ENCODE data around the gene HFE. TPM values are rescaled to one million over a fixed set of nuclear protein-coding genes. Genes with fewer than 3 reads are reported as not detected.
"Not testable (repeated sequence)": the region's sequence is repeated elsewhere in the genome, so short reads cannot be mapped to it uniquely, and the experiment has no call there.

The HFE gene
- total RNA-seq, 2 experiments from 2014 or later, result 0.19 to 0.89 TPM

DNA sequence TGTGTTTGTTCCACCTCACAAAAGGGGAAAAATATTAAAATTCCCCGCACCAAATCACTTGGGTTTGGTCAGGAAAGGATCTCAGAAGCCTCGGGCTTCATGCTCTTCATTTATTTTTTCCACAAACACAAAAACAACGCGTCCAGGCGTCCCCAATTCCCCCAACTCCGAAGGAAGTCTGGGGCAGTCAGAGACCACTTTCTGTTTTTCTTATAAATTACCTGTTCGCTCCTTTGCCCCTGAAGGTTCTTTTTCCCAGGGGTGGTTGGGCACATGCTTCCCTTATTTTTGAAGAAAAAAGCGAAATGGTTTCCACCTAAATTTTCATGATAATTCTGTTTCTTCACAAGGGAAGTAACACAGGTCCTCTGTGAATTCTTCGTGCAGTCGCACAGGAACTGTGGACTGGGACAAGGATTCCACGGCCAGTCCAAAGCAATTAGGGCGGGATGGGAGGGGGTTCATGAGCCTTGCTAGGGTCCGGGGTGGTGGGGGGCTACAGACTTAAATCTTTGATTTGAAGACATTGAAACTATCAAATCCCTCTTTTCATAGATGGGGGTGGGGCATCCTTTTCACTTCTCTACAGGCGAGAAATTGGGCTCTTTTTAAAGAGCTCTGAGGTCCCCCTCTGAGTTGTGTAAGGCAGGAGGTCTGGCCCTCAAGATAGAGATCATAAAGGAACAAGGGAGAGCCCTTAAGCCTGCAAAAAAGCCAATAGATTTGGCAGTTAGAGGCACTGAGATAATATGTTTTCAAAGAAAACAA, 30.5 kb upstream of the HFE start:
- CTCF ChIA-PET, result interaction anchor here (1.6 to 1.9 kb wide), 3 partner anchors 31 to 37 kb away, joined by 4 to 5 read pairs (median 5); a partner anchor contains a TSS

DNA sequence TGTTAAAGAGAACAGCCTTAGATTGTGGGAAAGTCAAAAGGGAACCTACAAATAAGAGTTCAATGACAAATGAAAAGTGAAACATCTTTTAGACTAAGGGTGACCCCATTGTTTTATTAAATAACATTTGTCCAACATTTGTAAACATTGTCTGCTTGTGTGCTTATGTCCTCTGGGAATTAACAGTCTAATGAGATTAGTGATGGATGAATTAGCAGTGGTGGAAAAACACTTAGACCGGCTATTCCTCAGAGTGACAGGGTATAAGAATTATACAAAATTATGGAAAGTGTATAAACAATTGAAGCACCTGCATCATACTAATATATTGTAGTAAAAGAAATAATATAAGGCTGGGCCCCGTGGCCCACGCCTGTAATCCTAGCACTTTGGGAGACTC, 29.3 kb upstream of the HFE start:
- ChIA-PET POLR2A (interaction anchor here (2.9 kb wide), 2 partner anchors 13 to 100 kb away, joined by 50 to 96 read pairs; a partner anchor contains a TSS), CTCF (no interaction called here)

More for the DNA sequence above, 30.5 kb upstream of the HFE start:
- POLR2A ChIA-PET, result interaction anchor here (0.6 to 2.9 kb wide), 16 partner anchors 12 to 1837 kb away, joined by 3 to 96 read pairs (median 10); partner anchors contain the start of gene HFE

DNA sequence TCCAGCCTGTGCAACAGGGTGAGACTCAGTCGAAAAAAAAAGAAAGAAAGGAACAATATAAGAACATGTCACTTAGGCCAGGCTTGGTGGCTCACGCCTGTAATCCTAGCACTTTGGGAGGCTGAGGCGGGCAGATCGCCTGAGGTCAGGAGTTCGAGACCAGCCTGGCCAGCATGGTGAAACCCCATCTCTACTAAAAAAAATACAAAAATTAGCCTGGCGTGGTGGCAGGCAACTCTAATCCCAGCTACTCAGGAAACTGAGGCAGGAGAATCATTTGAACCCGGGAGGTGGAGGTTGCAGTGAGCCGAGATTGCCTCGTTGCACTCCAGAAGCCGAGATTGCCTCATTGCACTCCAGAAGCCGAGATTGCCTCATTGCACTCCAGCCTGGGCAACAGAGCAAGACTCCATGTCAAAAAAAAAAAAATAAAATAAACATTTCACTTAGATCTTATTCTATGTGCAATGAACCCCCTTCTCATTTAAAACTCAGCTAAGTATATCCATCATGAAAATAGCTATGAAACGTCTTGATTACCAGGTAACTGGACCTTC, 28.7 kb upstream of the HFE start:
- ChIA-PET CTCF (interaction anchor here (1.6 to 11.9 kb wide), 2 partner anchors 37 to 45 kb away, joined by 6 to 151 read pairs; a partner anchor contains a TSS), POLR2A (interaction anchor here (0.6 to 0.8 kb wide), 2 partner anchors 45 to 1773 kb away, joined by 5 to 7 read pairs; a partner anchor contains a TSS)

DNA sequence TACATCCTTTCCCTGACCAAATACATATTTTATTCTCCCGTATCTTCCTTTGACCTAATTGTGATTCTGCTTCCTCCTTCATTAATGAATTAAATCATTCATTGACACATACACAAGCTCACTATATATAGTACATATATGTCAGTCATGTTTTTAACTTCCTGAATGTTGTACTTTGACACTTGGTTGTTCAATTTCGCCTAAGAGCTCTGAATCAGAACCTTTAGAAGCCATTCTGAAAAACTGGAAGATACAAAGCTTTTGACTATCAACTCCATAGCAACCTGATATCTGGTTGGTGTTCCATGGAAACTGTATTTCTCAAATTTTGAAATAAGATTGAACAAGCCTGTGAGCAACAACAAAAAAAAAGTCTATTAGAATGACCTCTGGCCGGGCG, 27.3 kb upstream of the HFE start:
- ChIA-PET CTCF (interaction anchor here (1.6 to 11.9 kb wide), 2 partner anchors 35 to 44 kb away, joined by 6 to 151 read pairs; a partner anchor contains a TSS), POLR2A (interaction anchor here (0.7 kb wide), 1 partner anchor 28 kb away, joined by 3 read pairs; a partner anchor contains a TSS)

DNA sequence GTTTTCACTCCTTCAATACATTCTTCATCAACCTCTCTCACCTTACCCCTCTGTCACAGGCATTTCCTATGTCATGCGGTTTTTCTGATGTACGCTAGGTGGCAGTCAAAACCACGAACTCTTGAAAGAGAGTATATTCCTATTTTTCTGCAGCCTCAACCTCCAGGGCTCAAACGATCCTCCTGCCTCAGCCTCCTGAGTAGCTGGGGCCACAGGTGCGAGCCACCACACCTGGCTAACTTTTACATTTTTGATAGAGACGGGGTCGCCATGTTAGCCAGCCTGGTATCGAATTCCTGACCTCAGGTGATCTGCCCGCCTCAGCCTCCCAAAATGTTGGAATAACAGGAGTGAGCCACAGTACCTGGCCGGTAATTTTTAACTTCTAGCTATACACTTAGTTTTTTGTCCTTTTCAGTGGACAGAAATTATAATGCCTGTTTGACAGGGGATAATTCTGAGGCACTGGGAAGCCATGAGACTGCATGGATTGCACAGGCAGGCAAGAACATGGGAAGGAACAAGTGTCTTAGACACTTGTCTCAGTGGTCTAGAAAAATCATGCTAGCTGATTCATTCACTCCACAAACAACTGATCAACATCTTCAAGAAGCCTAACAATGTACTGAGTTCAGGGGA, 22.5 kb upstream of the HFE start:
- ChIA-PET POLR2A (interaction anchor here (1.0 kb wide), 1 partner anchor 91 kb away, joined by 3 read pairs; a partner anchor contains a TSS), CTCF (interaction anchor here (1.0 to 11.9 kb wide), 4 partner anchors 23 to 44 kb away, joined by 3 to 151 read pairs (median 15); partner anchors contain the start of gene HFE)

DNA sequence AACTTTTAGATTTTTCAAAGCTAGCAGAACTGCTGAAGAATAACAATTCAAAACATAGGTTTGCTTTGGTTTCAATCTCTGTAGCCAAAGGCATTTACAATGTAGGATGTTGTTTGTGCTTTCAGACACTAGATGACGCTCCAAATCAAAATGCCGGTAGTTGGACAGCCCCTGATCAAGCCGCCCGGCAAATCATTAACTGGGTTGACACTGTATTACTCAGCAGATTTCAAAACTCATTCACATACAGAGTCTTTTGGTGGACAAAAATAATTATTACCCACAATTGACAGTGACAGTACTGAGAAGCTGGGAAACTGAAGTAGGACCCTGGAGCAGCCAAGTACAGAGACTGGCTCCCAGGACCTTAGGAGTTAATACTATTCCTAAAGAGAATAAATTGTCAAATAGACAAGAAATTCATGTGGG, 21.3 kb upstream of the HFE start:
- ChIA-PET POLR2A (interaction anchor here (0.7 kb wide), 1 partner anchor 28 kb away, joined by 3 read pairs; no protein-coding TSS in a partner anchor), CTCF (interaction anchor here (0.5 to 11.9 kb wide), 8 partner anchors 17 to 1131 kb away, joined by 3 to 151 read pairs (median 4); partner anchors contain the start of gene HFE)

DNA sequence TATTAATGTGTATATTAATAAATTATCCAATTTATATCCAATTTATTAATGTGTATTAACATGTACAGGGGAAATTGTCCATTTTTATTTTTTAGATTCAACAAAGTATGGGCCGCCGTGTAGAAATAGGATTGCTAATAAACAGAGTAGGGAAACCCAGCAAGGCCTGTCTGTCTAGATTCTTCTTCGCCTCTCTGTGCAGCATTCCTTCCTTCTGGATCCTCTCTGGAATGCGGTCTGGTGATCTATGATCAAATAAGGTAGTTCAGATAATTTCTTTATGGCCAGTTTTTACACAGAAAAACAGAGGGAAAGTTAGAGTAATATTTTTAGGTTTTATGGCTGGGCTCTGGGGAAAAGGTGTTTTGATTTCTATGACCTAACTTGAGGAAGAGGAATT, 19.9 kb upstream of the HFE start:
- CTCF ChIA-PET, result interaction anchor here (1.0 to 11.9 kb wide), 2 partner anchors 20 to 28 kb away, joined by 3 to 151 read pairs; partner anchors contain the start of gene HFE
- POLR2A ChIA-PET, result no interaction called here

DNA sequence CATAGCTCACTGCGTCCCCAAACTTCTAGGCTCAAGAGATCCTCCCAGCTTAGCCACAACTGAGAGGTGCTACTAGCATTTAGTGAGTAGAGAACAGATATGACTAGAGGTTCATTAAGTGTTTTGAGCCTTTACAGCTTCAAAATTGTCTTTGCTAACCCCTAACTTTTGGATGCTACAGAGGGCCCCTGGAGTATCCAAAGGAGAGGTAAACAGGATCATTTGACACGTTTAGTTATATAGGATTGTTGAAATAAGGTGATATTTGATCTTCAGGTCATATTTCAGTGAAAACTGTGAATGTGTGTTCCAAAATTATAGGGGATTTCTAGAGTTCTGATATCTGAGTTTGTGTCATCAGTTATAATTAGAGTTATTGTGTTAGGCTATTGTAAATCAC, 19.2 kb upstream of the HFE start:
- ChIA-PET POLR2A (no interaction called here), CTCF (interaction anchor here (1.0 to 11.9 kb wide), 2 partner anchors 19 to 27 kb away, joined by 3 to 151 read pairs; partner anchors contain the start of gene HFE)

DNA sequence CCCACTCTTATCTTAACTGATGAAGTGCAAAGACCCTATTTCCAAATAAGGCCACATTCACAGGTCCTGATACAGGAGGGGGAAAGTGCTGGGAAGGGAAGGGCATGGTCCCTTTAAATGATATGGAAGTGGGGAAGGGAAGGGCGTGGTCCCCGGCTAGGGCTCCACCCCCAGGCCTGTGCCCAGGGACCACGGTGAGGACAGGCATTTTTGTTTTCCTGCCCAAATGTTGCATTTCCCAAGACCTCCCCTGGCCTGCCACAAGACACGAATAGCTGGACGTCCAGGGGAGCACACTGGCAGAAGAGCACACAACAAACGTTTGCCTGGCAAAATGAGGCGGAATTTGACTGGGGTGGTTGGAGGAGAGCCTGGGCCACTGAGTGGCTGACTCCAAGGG, 16.1 kb upstream of the HFE start:
- ChIA-PET POLR2A (no interaction called here), CTCF (no interaction called here)

DNA sequence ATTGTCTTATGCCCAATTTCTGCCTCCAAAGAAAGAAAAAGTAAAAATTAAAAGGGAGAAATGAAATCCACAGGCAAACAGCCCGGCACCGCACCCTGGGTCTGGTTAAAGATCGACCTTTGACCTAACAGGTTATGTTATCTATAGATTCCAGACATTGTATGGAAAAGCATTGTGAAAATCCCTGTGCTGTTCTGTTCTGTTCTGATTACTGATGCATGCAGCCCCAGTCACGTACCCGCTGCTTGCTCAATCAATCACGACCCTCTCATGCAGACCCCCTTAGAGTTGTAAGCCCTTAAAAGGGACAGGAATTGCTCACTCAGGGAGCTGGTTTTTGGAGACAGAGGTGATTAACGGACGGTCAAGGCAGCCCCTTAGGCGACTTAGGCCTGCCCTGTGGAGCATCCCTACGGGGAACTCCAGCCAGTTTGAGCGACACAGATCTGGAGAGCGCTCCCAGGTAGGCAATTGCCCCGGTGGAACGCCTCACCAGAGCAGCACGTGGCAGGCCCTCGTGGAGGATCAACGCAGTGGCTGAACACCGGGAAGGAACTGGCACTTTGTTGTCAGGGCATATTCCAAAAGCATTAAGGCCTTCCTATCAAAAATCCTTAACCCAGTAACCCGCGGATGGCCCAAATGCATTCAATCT, 12.0 kb upstream of the HFE start:
- POLR2A ChIA-PET, result no interaction called here

DNA sequence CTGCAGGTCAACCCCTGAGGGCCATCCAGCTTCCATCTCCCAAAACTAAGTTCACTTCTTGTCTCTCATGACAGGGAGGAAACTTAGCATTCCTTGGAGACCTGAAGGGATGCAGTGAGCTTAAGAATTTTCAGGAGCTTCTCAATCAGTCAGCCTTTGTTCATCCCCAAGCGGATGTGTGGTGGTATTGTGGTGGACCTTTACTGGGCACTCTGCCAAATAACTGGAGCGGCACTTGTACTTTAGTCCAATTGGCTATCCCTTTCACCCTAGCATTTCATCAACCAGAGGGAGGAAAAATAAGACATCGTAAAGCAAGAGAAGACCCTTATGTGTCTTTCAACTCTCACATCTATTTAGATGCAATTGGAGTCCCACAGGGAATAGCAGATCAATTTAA, 9.2 kb upstream of the HFE start:
- POLR2A ChIA-PET, result not testable (repeated sequence)
- CTCF ChIA-PET, result interaction anchor here (0.9 kb wide), 1 partner anchor 19 kb away, joined by 3 read pairs; no protein-coding TSS in a partner anchor

More for the DNA sequence above, 12.0 kb upstream of the HFE start:
- CTCF ChIA-PET, result no interaction called here

DNA sequence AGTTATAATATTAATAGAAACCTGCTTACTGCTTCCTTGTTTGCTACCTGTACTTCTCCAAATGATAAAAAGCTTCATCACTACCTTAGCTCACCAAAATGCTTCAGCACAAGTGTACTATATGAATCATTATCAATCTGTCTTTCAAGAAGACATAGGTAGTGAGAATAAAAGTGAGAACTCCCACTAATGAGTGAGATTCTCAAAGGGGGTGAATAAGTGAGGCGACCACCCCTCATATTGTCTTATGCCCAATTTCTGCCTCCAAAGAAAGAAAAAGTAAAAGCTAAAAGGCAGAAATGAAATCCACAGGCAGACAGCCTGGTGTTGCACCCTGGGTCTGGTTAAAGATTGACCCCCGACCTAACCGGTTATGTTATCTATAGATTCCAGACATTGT, 6.1 kb upstream of the HFE start:
- ChIA-PET POLR2A (interaction anchor here (0.6 kb wide), 1 partner anchor 61 kb away, joined by 3 read pairs; a partner anchor contains a TSS), CTCF (interaction anchor here (0.8 to 1.2 kb wide), 2 partner anchors 10 to 16 kb away, joined by 3 read pairs; no protein-coding TSS in a partner anchor)

DNA sequence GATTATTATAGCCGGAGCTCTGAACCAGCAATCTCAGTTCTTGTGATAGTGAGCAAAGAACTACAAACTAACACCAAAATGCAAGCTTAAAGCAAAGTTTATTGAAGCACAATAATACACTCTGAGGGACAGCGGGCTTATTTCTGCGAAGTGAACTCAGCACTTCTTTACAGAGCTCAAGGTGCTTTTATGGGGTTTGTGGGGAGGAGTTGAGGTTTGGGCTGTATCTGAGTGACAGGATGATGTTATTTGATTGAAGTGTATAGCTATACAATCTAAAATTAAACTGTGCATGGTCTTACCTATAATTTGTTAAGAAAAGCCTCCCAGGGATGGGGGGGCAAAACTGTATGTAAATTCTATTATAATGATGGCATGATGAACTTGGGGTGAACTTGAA, 1.0 kb upstream of the HFE start:
- CTCF ChIA-PET, result interaction anchor here (0.8 to 1.5 kb wide), 4 partner anchors 11 to 165 kb away, joined by 3 to 4 read pairs (median 3); a partner anchor contains a TSS
- POLR2A ChIA-PET, result interaction anchor here (1.1 to 3.0 kb wide), 2 partner anchors 30 to 37 kb away, joined by 4 to 17 read pairs; a partner anchor contains a TSS

DNA sequence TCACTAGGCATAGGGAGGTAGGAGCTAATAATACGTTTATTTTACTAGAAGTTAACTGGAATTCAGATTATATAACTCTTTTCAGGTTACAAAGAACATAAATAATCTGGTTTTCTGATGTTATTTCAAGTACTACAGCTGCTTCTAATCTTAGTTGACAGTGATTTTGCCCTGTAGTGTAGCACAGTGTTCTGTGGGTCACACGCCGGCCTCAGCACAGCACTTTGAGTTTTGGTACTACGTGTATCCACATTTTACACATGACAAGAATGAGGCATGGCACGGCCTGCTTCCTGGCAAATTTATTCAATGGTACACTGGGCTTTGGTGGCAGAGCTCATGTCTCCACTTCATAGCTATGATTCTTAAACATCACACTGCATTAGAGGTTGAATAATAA, 1.1 kb downstream of the HFE start:
- ChIA-PET CTCF (interaction anchor here (1.6 to 1.8 kb wide), 2 partner anchors 9 to 23 kb away, joined by 6 to 9 read pairs; no protein-coding TSS in a partner anchor), POLR2A (interaction anchor here (3.0 kb wide), 1 partner anchor 35 kb away, joined by 17 read pairs; a partner anchor contains a TSS)

DNA sequence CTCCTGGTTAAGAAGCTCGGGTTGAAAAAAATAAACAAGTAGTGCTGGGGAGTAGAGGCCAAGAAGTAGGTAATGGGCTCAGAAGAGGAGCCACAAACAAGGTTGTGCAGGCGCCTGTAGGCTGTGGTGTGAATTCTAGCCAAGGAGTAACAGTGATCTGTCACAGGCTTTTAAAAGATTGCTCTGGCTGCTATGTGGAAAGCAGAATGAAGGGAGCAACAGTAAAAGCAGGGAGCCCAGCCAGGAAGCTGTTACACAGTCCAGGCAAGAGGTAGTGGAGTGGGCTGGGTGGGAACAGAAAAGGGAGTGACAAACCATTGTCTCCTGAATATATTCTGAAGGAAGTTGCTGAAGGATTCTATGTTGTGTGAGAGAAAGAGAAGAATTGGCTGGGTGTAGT, 2.0 kb downstream of the HFE start:
- ChIA-PET CTCF (interaction anchor here (1.8 to 12.5 kb wide), 2 partner anchors 8 to 25 kb away, joined by 6 to 151 read pairs; no protein-coding TSS in a partner anchor), POLR2A (no interaction called here)

DNA sequence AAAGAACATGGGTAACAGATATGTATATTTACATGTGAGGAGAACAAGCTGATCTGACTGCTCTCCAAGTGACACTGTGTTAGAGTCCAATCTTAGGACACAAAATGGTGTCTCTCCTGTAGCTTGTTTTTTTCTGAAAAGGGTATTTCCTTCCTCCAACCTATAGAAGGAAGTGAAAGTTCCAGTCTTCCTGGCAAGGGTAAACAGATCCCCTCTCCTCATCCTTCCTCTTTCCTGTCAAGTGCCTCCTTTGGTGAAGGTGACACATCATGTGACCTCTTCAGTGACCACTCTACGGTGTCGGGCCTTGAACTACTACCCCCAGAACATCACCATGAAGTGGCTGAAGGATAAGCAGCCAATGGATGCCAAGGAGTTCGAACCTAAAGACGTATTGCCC, 5.2 kb downstream of the HFE start:
- ChIA-PET POLR2A (interaction anchor here (0.6 to 1.0 kb wide), 3 partner anchors 32 to 62 kb away, joined by 3 to 5 read pairs (median 4); a partner anchor contains a TSS), CTCF (interaction anchor here (12.5 kb wide), 1 partner anchor 28 kb away, joined by 151 read pairs; no protein-coding TSS in a partner anchor)

DNA sequence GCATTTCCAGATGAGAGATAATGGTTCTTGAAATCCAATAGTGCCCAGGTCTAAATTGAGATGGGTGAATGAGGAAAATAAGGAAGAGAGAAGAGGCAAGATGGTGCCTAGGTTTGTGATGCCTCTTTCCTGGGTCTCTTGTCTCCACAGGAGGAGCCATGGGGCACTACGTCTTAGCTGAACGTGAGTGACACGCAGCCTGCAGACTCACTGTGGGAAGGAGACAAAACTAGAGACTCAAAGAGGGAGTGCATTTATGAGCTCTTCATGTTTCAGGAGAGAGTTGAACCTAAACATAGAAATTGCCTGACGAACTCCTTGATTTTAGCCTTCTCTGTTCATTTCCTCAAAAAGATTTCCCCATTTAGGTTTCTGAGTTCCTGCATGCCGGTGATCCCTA, 6.8 kb downstream of the HFE start:
- CTCF ChIA-PET, result interaction anchor here (0.8 to 12.5 kb wide), 2 partner anchors 22 to 30 kb away, joined by 3 to 151 read pairs; no protein-coding TSS in a partner anchor
- POLR2A ChIA-PET, result interaction anchor here (1.1 kb wide), 2 partner anchors 28 to 38 kb away, joined by 3 read pairs; a partner anchor contains a TSS

DNA sequence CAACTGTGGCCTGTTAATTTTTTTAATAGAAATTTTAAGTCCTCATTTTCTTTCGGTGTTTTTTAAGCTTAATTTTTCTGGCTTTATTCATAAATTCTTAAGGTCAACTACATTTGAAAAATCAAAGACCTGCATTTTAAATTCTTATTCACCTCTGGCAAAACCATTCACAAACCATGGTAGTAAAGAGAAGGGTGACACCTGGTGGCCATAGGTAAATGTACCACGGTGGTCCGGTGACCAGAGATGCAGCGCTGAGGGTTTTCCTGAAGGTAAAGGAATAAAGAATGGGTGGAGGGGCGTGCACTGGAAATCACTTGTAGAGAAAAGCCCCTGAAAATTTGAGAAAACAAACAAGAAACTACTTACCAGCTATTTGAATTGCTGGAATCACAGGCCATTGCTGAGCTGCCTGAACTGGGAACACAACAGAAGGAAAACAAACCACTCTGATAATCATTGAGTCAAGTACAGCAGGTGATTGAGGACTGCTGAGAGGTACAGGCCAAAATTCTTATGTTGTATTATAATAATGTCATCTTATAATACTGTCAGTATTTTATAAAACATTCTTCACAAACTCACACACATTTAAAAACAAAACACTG, 10.1 kb downstream of the HFE start:
- POLR2A ChIA-PET, result no interaction called here
- CTCF ChIA-PET, result interaction anchor here (0.6 to 12.5 kb wide), 13 partner anchors 9 to 138 kb away, joined by 3 to 151 read pairs (median 3); partner anchors contain the start of gene HFE
